Transverse colon (tissue), 4 donors: ENCODE results near the gene MMP13.

Experiments
- EP300 ChIP-seq: sonication (generic); formaldehyde crosslinking; IDR thresholded peaks from one replicate; pipeline ENCODE4 v1.6.1; 2017; ENCODE audit warnings: antibody characterized with exemption, low read depth
- POLR2A ChIP-seq: fragments of 450-650 bp; IDR thresholded peaks from one replicate; pipeline ENCODE4 v1.6.1; 2016; ENCODE audit warnings: antibody characterized with exemption, mild to moderate bottlenecking, moderate library complexity
- POLR2AphosphoS5 ChIP-seq, 3 donors: sonication (generic); formaldehyde crosslinking; IDR thresholded peaks; one replicate each; pipeline ENCODE4 v1.6.1; 2016; ENCODE audit warnings: antibody characterized with exemption in 3 of 3
- TF ChIP-seq, protein P1 (sequence below), 5 experiments: fragments of 200-600 bp in 3 of 5; fragments of 450-650 bp in 2 of 5; sonication (generic) in 3 of 5; IDR thresholded peaks; 1 replicate in 2 of 5; 2 replicates in 3 of 5; pipeline ENCODE4 v1.5.1; 2016 to 2017; ENCODE audit warnings: antibody characterized with exemption in 5 of 5, inconsistent platforms in 3 of 5, mild to moderate bottlenecking in 2 of 5, moderate library complexity in 1 of 5

DNA sequence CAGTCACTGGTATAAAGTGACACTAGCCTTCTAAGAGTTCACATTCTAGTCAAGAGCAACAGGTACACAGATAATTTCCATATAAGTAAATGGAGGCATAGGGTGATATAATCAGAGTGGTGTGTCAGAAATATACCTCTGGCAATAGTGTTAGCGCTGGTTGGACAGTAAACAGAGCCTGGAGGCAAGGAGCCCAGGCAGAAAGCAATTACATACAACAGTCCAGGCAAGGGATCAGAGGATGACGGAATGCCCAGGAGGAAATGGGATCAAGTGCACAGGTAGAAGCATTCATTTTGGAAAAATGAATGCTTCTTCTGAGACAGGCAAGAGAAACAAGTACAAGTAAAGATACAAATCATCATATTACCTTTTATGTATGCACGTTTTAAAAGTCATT lies 36.2 kb upstream of the MMP13 start:
- no peak for TF ChIP-seq POLR2A
- TF ChIP-seq, protein P1, sequence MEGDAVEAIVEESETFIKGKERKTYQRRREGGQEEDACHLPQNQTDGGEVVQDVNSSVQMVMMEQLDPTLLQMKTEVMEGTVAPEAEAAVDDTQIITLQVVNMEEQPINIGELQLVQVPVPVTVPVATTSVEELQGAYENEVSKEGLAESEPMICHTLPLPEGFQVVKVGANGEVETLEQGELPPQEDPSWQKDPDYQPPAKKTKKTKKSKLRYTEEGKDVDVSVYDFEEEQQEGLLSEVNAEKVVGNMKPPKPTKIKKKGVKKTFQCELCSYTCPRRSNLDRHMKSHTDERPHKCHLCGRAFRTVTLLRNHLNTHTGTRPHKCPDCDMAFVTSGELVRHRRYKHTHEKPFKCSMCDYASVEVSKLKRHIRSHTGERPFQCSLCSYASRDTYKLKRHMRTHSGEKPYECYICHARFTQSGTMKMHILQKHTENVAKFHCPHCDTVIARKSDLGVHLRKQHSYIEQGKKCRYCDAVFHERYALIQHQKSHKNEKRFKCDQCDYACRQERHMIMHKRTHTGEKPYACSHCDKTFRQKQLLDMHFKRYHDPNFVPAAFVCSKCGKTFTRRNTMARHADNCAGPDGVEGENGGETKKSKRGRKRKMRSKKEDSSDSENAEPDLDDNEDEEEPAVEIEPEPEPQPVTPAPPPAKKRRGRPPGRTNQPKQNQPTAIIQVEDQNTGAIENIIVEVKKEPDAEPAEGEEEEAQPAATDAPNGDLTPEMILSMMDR (IDR thresholded peaks at IDR 0.05), result no peak
- TF ChIP-seq EP300, result no peak
- TF ChIP-seq POLR2AphosphoS5 (IDR thresholded peaks at IDR 0.05), result no peak
